Measurements from ENCODE around the gene GREB1L.
"Not testable (repeated sequence)": the region's sequence is repeated elsewhere in the genome, so short reads cannot be mapped to it uniquely, and the experiment has no call there.

Gene GREB1L

DNA sequence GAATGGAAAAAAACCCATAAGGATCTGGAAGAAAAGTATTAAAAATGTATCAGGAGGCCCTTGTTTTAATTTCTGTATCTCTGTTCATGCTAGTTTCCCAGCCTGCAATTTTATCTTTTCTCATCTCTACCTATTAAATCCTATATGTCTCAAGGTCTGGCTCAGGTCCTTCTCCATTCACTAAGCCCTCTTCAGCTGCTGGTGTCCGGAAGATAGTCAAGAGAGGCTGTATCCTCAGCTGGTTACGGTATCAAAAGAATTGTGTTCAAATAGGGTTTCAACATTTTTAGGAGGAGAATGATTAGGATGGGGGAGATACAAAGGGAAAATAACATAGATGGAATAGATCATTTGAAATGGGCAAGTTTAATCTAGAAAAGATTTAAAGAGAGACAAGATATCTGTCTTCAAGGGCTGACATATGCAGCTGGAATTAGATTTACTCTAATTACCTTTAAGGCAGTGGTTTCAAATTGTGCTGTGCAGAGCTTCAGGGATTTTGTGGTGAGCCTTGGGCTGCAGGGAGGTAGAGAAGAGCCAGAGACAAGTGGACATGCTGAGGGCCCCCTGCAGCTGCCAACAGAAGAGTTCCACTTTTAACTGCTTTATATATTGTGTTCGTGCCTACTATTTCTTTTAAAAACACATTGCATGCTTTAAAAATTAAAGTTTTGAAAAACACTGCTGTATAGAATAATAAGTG, 24.1 kb downstream of the GREB1L start:
- no peak for DNase-seq

DNA sequence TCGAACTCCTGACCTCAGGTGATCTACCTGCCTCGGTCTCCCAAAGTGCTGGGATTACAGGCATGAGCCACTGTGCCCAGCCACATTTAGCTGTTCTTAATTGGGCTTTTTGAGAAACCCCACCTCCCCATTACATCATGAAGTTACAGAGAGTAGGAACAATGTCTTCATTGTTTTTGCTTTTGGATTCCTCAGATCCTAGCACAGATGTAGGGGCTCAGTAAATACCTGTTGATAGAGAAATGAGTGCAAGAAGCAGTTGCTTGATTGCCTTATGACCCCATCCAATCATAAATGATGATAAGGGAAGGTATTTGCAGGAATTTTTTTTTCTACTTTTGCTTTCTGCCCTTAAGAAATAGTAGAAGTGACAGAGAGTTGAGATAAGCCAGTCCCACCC, 25.4 kb downstream of the GREB1L start:
- DNase-seq, result no peak

- DNase-seq, result no peak
Observed at GRCh38 chr18:21269349-21269748, 27.3 kb downstream of the GREB1L start.

DNA sequence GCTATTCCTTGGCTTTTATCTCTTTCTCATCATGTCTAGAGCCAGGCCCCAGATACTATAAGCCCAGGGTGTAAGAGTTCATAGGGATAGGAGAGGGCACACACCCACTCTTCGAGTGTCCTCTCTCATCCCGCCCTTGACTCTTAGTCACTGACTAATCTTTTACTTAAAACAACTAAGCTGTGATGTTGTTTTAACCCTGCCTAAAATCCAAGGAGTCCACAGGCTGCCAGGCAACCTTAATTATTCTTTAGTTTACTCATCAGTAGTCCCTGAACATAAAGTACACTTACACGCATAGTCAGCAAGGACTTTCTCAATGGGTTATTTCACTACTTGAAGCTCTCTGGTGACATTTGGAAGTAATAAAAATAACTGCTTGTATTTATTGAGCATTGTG, 28.4 kb downstream of the GREB1L start:
- no peak for DNase-seq

GRCh38 chr18:21272016-21272579, 30.1 kb downstream of the GREB1L start:
- DNase-seq, result no peak

GRCh38 chr18:21273568-21273967, 31.5 kb downstream of the GREB1L start:
- DNase-seq, result no peak

GRCh38 chr18:21275645-21276044, 33.6 kb downstream of the GREB1L start:
- no peak for DNase-seq

GRCh38 chr18:21277578-21277977, 35.5 kb downstream of the GREB1L start:
- no peak for DNase-seq

- DNase-seq, result not testable (repeated sequence)
Observed at GRCh38 chr18:21278218-21278617, 36.2 kb downstream of the GREB1L start.

GRCh38 chr18:21281603-21282002, 39.6 kb downstream of the GREB1L start:
- no peak for DNase-seq

DNA sequence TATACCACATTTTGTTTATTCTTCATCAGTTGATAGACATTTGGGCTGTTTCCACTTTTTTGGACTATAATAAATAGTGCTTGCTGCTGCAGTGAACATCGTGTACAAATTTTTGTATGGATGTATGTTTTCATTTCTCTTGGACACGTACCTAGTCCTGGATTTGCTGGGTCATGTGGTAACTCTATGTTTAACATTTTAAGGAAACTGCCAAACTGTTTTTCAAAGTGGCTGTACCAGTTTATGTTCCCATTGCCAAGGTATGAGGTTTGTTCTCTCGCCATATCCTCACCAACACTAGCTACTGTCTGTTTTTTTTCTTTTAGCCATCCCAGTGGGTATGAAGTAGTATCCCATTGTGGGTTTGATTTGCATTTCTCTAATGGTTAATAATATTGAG, 42.5 kb downstream of the GREB1L start:
- no peak for DNase-seq

- DNase-seq, result no peak
Observed at GRCh38 chr18:21289827-21290226, 47.8 kb downstream of the GREB1L start.

GRCh38 chr18:21291106-21291505, 49.1 kb downstream of the GREB1L start:
- no peak for DNase-seq

GRCh38 chr18:21293479-21293878, 51.4 kb downstream of the GREB1L start:
- no peak for DNase-seq

GRCh38 chr18:21295101-21295500, 53.1 kb downstream of the GREB1L start:
- no peak for DNase-seq

GRCh38 chr18:21296045-21296444, 54.0 kb downstream of the GREB1L start:
- no peak for DNase-seq

DNA sequence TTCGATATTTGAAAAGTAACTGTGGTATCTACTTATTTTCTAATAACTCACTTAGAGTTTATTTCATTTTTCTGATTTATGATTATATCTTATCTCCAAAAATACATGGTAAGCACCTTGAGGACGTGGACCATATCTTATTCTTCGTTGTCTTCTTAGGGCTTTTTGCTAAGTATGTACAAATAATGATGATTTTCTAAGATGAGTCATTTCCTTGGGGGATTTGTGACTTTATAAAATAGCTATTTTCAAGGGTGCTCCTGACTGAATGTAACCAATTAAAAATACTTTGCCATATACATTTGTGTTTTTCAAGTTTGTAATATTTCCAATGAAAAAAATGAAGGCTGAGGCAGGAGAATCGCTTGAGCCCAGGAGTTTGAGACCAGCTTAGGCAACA, 56.3 kb downstream of the GREB1L start:
- DNase-seq, result no peak

DNA sequence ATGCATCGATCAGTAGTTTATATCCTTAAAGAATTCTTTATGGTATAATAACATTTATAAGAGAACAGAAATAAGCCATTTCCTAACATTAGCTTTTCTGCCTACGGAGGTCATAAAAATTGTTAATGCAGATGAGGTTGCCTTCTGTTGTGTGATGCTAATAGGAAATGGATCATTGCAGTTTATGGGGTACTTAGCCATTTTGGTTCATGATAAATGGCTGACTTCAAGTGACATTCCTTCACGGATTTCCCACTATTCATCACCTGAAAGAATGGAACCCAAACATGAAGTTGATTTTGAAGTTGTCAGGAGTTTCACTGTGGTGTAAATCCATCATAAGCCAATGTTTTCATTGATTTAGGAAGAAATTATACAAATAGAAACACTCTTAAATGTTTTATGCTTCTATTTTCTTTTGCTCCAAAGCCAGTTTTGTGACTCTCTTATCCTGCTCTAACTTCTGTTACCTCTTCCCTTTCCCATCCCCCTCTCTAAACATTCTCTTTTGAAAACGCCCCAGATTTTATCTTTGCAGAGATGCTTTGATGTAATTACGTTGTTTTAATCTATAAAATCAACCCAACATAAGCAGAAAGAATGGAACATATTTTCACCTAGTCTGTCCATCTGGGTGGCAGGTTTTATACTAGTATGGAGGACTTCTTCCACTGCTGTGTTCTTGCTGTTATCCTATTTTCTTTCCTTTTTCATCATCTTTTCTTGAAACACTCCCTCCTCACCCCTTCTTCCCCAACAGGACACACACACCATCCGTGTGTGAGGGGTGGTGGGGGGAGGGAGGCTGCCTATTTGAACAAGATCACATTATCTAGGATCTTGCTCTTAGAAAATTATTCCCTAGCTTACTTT, 58.2 kb downstream of the GREB1L start:
- no peak for DNase-seq

DNA sequence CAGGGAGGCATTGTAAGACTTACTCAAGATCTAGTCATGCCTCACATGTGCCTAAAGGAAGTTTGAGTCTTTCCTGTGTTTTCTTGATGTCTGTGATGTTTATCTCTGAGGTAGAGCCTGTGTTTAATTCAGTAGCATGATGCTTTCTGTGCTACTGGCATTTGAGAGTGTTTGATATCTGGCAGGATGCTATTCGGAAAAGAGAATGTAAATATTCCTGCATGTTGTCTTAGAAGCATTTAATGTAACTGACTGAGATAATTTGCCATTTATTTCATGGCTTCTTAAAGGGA, 58.8 kb downstream of the GREB1L start:
- no peak for DNase-seq

DNA sequence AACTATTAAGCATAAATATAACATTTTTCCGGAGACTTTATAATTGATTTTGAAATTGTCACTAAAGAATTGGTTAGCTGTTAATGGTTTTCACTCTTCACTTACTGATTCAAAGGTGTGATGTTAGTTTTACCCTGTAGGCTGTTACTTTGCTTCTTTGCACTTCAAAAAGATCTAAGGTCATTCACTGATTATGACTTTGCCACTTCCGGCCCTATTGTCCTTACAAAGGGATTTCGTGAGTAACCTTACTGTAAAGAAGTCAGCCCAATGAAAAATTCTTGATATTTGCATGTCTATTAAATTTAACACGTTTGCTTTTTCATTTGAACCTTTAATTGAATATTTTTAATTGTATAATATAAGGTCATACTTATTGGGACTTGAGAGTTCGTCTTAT, 61.4 kb downstream of the GREB1L start:
- no peak for DNase-seq

- no peak for DNase-seq
Observed at GRCh38 chr18:21303895-21304294, 61.9 kb downstream of the GREB1L start.

GRCh38 chr18:21305621-21306020, 63.6 kb downstream of the GREB1L start:
- no peak for DNase-seq

DNA sequence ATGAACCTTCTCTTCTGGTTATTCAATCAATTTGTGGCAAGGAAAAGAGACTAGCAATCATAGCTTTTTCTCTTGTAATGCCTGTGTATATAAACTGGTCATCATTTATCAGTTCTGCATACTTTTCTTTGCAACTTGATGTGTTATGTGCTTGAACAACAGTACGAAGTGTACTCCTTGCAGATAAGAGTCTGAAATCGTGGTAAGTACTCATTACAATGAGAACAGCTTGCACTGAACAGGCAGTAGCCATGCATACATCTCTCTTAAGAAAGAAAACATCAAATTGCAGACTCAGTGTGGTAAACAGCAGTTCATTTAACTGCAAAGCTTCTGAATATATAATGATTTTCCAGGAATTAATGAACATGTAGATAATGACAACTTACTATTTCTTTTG, 64.3 kb downstream of the GREB1L start:
- DNase-seq, result no peak

DNA sequence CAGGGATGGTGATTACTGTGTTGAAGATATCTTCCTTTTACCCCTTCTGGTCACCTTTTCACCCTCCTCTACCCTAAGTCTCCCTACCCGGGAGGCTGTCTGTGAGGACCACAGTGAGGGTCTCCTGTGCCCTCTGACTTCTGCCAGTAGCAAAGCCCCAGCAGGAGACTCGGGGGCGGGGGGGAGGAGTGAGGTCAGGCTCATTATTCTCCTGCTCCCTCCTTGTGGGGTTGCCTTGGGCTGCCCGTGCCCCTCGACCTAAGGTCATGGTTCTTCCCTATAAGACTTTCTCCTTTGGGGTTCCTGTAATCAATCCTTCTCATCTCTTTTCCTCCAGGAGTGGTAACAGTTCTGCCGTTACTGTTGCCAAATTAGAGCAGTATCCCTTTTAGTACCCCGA, 65.5 kb downstream of the GREB1L start:
- DNase-seq, result no peak
